Stimulated activated CD8-positive, alpha-beta memory T cell treated with anti-CD3 and anti-CD28 coated beads, Interleukin-2, amount 100 ng/mL, for 1 hour (primary cell): Measurements from ENCODE around the gene P2RY6.
A peak's percentile ranks its signal among the peaks of the same experiment; 100 is the strongest.

Experiments used
- DNase-seq, 2 donors: peaks; one replicate each; pipeline ENCODE4 v3.0.0-alpha.2; 2020; ENCODE audit warnings: low read depth in 2 of 2

Gene P2RY6

GRCh38 chr11:73296501-73297230 is 24.5 kb downstream of the P2RY6 start:
- no peak for DNase-seq

DNA sequence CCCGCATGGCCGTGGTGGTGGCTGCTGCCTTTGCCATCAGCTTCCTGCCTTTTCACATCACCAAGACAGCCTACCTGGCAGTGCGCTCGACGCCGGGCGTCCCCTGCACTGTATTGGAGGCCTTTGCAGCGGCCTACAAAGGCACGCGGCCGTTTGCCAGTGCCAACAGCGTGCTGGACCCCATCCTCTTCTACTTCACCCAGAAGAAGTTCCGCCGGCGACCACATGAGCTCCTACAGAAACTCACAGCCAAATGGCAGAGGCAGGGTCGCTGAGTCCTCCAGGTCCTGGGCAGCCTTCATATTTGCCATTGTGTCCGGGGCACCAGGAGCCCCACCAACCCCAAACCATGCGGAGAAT is 25.1 kb downstream of the P2RY6 start:
- DNase-seq: no peak

- no peak for DNase-seq
Observed at GRCh38 chr11:73297702-73298101, 25.6 kb downstream of the P2RY6 start.

DNA sequence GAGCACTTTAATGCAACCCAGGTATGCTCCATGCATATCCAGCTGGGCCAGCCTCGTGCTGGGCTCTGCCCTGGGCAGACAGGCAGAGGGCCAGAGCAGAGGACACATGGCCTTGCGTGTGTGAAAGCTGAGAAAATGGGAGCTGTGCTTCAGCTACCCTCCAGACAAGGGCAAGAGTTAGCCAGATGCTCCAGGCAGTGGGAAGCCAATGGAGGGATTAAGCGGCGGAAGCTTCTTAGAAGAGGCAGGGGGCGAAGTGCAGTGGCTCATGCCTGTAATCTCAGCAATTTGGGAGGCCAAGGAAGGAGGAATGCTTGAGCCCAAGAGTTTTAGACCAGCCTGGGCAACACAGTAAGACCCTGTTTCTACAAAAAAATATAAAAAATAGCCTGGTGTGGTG is 26.1 kb downstream of the P2RY6 start:
- DNase-seq: no peak

- no peak for DNase-seq
Observed at GRCh38 chr11:73299751-73300150, 27.6 kb downstream of the P2RY6 start.

DNA sequence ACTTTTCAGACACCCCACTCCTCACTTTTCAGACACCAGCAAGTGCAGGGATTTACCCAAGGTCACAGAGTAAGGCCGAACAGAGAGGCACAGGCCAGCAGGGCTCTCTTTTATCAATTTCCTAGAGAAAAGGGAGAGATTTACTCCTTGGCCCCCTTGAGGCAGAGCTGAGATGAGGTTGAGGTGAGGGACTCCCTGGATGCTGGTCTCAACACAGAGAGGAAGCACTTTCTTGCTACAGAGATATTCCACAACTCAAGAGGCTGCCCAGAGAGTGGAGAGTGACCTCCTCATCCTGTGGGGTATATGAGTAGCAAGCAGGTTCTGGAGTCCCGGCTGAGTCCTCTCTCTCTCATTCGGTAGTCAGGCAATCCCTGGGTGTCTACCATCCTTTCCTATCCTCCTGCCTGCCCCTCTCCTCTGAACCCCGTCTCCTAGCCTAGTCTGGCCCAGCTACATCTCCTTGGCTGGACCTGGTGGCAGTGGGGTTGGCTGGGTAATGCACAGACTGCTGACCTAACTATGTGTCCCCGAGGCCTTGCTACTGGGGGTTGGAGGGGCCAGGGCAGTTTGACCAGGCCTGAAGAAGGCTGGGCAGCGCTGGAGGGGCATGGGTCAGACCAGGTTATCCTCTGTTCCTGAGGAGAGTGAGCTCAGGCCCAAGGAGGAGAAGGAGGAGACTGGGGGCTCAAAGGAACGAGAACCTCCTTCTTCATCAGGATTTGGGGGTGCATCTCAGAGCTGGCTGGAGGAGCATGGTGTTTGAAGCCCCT is 34.1 kb downstream of the P2RY6 start:
- DNase-seq: no peak

GRCh38 chr11:73306977-73307322 is 34.8 kb downstream of the P2RY6 start:
- DNase-seq: no peak

- DNase-seq: peak; percentile 75 to 83
Observed at GRCh38 chr11:73307323-73308002, 35.3 kb downstream of the P2RY6 start.

DNA sequence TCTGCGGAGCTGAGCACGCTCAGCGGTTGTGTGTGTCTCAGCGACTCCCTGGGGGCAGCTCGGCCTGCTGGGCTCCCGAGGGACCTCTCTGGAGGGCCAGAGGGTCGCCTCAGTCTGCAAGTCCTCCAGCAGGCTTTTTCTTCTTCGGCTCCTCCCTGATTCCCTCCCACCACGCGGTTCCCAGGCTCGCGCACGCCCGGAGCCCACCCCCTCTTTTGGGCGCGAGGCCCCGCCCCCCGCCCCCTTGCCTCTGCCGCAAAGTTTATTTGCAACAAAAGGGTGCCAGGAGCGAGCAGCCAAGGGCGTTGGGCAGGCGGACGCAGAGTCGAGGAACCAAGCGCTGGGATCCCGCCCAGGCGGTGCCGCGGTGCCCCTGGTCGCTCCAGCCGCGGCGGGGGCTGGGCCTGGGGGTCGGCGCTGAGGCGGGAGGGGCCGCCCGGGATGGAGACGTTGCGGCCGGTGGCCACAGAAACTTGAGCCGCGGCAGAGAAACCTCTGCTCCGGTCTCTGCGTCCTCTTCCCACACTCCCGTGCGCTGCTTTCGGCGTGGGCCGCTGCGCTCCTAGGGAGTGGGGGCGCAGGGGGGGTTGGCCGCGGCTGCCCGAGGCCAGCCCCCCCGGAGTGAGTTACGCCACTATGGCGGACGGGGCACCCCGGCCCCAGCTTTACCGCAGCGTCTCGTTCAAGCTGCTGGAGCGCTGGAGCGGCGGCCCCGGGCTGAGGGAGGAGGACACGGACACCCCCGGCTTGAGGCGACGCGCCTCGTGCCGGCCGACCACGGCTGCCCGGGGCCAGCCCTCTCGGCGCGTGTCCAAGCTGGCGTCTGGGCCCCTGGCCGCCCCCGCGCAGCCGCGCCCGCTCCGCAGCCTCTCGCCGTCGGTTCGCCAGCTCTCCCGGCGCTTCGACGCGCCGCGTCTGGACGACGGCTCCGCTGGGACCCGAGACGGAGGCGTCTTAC is 36.1 kb downstream of the P2RY6 start, which contains the start of gene ARHGEF17:
Gene ARHGEF17 (plus strand): TSS at position 274 of the 958 bp plus-strand sequence. CDS start 363 bp downstream, at position 637.
- no peak for DNase-seq

DNA sequence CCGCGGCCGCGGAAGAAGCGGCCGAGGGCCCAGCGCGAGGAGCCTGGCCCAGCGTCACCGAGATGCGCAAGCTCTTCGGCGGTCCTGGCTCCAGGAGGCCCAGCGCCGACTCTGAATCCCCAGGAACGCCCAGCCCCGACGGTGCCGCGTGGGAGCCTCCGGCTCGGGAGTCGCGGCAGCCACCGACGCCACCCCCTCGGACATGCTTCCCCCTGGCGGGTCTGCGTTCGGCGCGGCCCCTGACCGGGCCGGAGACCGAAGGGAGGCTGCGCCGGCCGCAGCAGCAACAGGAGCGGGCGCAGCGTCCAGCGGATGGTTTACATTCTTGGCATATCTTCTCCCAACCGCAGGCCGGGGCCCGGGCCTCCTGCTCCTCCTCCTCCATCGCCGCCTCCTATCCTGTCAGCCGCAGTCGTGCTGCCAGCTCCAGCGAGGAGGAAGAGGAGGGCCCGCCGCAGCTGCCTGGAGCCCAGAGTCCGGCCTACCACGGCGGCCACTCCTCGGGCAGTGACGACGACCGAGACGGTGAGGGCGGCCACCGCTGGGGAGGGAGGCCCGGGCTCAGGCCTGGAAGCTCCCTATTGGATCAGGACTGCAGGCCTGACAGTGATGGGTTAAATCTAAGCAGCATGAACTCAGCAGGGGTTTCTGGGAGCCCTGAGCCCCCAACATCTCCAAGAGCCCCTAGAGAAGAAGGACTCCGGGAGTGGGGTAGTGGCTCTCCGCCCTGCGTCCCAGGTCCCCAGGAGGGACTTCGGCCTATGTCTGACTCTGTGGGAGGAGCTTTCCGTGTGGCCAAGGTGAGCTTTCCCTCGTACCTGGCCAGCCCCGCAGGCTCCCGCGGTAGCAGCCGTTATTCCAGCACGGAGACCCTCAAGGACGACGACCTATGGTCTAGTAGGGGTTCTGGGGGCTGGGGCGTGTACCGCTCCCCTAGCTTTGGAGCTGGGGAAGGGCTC is 37.1 kb downstream of the P2RY6 start:
- no peak for DNase-seq

DNA sequence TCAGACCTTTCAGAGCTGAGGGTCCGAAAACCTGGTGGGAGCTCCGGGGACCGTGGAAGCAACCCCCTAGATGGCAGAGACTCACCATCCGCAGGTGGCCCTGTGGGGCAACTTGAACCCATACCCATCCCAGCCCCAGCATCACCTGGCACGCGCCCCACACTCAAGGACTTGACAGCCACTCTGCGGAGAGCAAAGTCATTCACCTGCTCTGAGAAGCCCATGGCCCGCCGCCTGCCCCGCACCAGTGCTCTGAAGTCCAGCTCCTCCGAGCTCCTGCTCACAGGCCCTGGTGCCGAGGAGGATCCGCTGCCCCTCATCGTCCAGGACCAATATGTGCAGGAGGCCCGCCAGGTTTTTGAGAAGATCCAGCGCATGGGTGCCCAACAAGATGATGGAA is 37.9 kb downstream of the P2RY6 start:
- no peak for DNase-seq

GRCh38 chr11:73310661-73311393 is 38.7 kb downstream of the P2RY6 start:
- DNase-seq: no peak

- no peak for DNase-seq
Observed at GRCh38 chr11:73311394-73311869, 39.3 kb downstream of the P2RY6 start.

GRCh38 chr11:73312036-73312435 is 39.9 kb downstream of the P2RY6 start:
- no peak for DNase-seq

GRCh38 chr11:73312851-73313327 is 40.8 kb downstream of the P2RY6 start:
- DNase-seq: no peak

- no peak for DNase-seq
Observed at GRCh38 chr11:73313652-73314051, 41.5 kb downstream of the P2RY6 start.

- no peak for DNase-seq
Observed at GRCh38 chr11:73314117-73314961, 42.2 kb downstream of the P2RY6 start.

GRCh38 chr11:73315293-73316020 is 43.3 kb downstream of the P2RY6 start:
- DNase-seq: no peak
